H1 (cell line): ENCODE data around the gene CYSRT1. TPM values are rescaled to one million over a fixed set of nuclear protein-coding genes. Genes with fewer than 3 reads are reported as not detected.

Experiments
- EP300 ChIP-seq, 2 experiments: IDR thresholded peaks; 1 replicate in 1 of 2; 2 replicates in 1 of 2; pipeline ENCODE4 v1.6.1; 2011 to 2012; ENCODE audit warnings: low read depth in 2 of 2, low read length in 2 of 2, mild to moderate bottlenecking in 2 of 2, borderline replicate concordance in 1 of 2, inconsistent platforms in 1 of 2, moderate library complexity in 1 of 2
- polyA plus RNA-seq, 7 experiments: library from polyadenylated mRNA; depleted of rRNA in 3 of 7; stranded (reverse) in 5 of 7; unstranded in 2 of 7; fragments of >200 nt in 5 of 7; fragments of 200-250 nt in 2 of 7; gene quantifications; 1 replicate in 5 of 7; 2 replicates in 1 of 7; 4 replicates in 1 of 7; pipeline versions ENCODE4 v1.2.1 to v1.2.3, GENCODE V29; 2011 to 2013; ENCODE audit warnings: missing spikeins in 2 of 7, mixed read lengths in 2 of 7
- total RNA-seq: library from RNA; stranded (reverse); fragmentation: NEBNext Ultra II Directional; extraction: Animal tissue kit (Norgen Biotek cat#: 25700); gene quantifications from 2 replicates; pipeline ENCODE4 v1.2.1, GENCODE V29; 2021

Gene CYSRT1
- total and polyA plus RNA-seq, 2 of the 8 experiments (the other 6 are each of a cell fraction or from before 2014, with no cell fraction given), result 1.0 to 6.5 TPM

GRCh38 chr9:137256362-137256761, 31.4 kb downstream of the CYSRT1 start (continued):
- no peak for TF ChIP-seq EP300 (IDR thresholded peaks at IDR 0.05; ENCODE audit: borderline replicate concordance in 1 of 2, low read depth in 2 of 2, low read length in 2 of 2)
